Jurkat, Clone E6-1 (cell line): ENCODE measurements around the gene CTDSP2.

Experiments
- DNase-seq: peaks from one replicate; pipeline ENCODE4 v3.0.0-alpha.2; 2011; ENCODE audit warnings: low read depth, low spot score
- H3K4me3 ChIP-seq: 2 replicates; pipeline ENCODE4 v1.5.1; 2011; ENCODE audit warnings: mild to moderate bottlenecking, low read length, control low read depth, moderate library complexity

The CTDSP2 gene

DNA sequence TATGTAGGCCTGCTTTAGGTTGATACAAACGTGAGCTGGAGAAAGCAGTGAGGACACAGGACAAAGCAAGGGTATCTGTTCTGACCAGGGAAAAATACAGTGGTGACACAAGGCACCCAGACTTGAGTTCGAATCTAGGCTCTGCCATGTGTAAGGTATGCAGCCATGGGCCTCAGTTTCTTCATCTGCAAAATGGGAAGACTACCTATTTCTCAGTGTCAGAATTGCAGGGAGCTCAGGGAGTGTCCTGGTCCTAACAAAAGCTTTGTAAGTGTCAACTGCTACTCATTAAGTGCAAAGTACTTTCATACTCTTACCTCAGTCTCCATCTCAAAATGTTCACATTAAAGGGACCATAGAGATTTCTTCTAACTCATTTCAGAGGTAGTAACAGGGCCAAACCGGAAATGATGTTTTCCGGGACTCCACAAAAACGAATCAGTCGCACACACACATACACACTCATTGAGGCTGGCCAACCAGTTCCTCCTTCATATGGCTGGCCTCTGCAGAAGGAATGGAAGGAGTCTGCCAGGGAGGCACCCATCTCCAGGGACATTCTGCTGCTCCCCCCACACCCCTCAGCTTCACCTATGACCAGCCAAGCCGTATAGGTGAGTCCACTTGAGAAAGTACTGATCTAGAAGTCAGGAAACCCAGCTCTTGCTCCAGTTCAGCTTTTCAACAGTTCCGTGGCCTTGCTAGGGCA lies 7.8 kb downstream of the CTDSP2 start:
- H3K4me3 ChIP-seq, result no peak overlapping the region
- peak; percentile 21 for DNase-seq

DNA sequence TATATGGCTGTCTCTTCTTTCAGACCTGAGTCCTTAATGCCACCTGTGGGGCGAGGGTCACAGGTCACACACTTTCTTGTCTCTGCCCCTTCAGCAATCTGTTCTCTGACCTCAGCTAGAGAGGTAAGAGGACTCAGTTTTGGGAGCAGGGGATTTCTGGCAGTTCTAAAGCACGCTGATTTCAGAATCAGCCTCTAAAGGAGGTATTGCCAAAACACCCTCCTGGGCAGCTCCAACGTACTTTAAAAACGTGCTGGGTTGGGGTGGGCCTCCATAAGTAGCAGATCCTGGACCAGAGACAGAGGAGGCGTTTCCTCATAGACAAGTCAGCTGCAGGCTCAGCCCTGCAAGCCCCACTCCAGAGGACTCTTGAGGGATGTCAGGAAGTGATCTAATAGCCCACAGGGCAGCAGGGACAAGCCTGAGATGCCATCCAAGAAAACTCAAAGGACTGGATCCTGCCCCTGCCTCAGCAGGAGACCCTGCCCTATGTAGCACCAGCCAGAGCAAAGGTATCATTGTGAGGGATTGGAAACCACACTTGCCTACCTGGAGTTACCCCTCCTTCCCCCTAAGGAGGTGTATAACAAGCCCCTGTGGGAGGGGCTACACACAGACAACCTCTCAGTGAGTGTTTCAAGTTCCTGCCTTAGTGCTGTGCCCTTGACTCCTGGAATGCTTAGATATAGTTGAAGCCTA lies 8.5 kb downstream of the CTDSP2 start:
- peak; percentile 23 for DNase-seq
- H3K4me3 ChIP-seq, result no peak overlapping the region

DNA sequence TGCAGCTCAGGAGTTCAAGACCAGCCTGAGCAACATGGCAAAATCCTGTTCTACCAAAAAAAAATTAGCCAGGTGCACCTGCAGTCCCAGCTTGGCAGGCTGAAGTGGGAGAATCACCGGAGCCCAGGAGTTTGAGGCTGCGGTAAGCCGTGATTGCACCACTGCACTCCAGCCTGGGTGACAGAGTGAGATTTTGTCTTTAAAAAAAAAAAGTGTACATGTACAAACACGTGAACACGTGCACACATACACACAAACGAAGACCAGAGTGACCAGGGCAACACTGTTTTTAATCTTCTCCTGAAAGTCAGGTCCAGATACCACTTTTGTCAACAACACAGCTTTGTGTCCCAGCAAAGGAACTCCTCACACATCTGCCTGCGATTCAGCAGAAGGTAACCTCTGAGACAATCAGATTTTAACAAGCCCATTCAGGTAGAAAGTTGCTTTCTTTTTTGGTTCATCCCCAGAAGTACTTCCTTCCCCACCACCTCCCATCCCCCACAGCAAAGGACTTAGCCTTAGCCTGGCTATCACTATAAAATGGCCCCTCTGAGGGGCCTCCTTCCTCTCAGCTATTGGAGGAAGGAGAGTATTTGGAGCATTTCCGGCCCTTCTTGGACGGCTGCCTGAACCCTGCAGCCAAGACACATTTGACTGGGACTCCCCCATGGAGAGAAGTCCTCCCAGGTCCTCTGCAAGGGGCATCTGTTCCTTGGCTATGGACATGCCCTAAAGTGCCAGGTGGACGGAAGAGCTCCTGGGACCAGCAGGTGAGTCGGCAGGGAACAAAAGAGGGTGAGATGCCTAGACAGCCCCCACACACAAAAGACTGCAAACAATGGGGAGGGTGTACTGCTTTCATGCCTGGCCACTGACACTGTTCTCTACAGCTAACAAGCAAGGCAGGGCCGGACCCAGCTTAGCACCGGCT lies 9.8 kb downstream of the CTDSP2 start:
- no peak overlapping the region for H3K4me3 ChIP-seq
- peak; percentile 37 for DNase-seq

DNA sequence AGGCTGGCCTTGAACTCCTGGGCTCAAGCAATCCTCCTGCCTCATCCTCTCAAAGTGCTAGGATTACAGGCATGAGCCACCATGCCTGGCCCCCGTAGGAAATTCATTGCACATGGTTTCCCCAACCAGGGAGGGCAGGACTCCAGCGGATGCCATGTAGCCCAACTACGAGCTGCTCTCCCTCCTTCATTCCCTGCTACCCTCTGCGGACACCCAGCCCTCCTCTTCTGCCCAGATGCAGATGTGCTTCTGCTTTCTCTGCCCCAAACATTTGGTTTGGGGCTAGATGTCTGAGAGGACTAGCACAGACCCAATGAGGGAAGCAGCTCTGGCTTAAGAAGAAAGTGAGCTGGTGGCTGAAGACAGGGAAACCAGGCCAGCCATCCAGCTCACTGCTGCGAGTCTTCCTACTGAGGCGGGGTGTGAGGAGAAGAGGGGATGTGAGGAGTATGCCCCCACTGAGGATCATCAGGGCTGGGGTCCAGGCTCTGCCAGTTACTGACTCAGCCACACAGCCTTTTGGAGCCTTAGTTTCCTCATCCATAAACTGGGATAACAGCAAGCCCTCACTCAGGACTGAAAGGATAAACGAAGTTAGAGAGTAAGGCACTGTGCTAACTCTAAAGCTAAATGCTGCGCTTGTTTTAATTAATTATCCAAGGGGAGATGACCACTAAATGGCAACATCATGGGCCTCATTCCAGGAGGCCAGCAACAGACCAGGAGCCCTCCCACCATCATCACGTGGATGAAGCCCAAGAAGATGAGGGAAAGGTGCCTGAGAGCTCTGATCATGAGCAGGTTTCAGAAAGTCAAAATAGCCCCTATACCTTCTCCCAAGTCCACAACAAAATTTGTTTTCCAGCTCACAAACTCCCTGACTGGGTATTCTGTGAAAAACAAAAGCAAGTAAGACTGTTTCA lies 10.9 kb downstream of the CTDSP2 start:
- no peak overlapping the region for H3K4me3 ChIP-seq
- DNase-seq, result no peak

DNA sequence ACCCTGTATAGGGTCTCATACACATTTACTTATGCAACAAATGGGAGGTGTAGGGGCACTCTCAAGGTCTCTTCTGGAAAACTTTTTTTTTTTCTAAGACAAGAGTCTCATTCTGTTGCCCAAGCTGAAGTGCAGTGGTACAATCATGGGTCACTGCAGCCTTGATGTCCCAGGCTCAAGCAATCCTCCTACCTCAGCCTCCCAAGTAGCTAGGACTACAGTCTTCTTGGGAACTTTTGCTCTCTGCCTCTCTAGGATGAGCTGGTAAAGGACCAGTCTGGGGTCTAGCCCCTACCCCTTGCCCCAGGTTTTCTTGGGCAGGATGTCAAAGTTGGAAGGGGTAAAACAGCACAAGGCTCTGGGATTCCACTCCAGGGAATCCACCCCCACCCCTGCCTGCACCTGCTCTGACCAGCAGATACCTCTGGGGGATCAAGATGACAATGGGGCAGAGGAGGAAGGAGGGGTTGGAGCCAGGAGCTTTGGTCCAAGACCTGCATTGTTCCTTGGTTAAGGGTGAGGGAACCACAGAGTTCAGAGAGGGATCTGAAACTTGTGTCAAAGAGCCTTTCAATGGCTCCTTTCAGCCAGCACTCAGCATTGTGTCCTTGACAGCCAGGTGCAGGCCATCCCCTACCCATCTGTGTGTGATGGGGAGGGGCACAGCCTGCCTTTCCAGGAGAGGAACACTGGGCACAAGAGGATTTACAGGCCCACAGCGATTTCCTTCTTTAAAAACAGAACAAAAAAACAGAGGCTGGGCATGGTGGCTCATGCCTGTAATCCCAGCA lies 12.2 kb downstream of the CTDSP2 start:
- no peak overlapping the region for H3K4me3 ChIP-seq
- DNase-seq, result no peak

DNA sequence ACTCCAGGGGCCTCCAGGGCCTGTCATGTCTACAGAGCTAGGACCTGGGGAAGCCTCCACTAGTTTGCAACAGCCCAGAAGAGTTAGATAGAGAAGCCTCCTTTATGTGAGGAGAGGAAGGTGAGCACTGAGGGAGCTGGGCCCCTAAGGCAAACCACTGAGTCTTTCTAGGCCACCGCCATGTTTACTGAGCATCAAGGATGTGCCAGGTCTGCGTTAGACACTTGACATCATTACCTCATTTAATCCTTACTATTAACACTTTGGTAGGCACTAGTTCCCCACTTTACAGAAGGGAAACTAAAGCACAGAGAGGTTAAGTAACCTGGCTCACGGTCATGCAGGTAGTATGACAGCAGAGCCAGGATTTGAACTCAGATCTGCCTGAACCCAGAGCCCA lies 12.9 kb downstream of the CTDSP2 start:
- DNase-seq, result no peak
- no peak overlapping the region for H3K4me3 ChIP-seq

DNA sequence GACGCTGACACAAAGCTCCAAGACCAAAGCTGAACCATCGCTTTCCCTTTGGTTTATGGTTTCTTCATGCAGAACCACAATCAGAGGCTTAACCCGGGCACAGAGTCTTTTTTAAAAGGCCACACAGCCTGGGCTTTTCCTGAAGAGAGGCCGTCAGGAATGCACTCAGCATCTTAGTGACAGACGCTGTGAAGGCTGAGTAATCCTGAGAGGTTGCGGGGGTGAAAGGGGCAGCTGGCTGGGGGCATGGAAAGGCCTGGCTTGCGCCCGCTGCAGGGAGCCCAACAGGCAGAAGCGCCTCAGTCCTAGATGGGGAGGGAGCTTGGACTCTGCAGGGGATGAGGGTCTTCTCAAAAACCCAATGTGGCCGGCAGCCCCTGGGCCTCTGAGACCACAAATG lies 13.6 kb downstream of the CTDSP2 start:
- H3K4me3 ChIP-seq, result no peak overlapping the region
- DNase-seq, result no peak

DNA sequence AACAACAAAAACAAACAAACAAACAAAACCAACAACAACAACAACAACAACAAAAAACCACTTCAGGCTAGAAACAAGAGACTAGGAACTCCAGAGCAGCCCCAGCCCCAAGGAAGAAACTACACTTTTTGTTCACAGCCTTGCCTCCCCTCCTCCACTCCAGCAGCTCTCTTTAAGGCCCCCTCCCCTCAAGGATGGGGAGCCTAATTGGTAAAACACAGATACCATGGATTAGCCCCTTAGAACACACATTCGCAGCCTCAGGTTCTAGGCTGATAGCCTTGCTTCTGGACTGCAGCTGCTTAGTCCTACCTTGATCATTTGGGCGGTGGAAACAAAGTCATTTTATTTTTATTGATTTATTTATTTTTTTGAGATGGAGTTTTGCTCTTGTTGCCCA lies 16.1 kb downstream of the CTDSP2 start:
- H3K4me3 ChIP-seq, result no peak overlapping the region
- DNase-seq, result no peak

DNA sequence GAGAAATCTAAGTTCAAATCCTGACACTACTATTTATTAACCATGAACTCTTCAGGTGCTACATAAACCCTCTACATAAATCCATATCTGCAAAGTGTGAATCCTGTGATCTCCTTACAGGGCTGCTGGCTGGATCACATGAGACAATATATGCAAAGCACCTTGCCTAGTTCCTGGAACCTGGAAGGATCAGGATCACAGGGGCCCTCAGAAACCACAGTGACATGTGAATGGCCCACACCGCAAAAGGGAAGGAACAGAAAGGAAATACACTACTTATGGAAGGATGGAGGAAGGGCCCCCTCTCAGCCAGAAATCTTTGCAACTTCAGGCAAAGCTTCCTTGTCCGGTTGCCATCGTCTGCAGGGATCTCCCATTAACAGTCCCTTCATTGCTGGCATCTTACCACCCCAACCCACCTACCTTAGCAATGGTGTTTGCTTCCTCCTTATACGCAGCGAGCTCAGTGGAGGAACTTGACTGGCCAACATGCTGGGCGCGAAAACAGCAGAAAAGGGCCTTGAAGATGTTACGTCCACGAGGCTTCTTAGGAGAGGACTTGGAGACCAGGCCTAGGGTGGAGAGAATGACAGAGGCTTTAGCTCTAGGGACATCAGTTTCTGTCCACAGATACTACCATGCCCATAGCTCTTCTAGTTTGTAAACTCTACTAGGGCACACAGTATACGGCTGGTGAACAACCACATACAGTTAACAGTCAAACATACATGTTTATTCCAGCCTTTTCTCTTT lies 17.3 kb downstream of the CTDSP2 start:
- H3K4me3 ChIP-seq, result no peak overlapping the region
- no peak for DNase-seq

DNA sequence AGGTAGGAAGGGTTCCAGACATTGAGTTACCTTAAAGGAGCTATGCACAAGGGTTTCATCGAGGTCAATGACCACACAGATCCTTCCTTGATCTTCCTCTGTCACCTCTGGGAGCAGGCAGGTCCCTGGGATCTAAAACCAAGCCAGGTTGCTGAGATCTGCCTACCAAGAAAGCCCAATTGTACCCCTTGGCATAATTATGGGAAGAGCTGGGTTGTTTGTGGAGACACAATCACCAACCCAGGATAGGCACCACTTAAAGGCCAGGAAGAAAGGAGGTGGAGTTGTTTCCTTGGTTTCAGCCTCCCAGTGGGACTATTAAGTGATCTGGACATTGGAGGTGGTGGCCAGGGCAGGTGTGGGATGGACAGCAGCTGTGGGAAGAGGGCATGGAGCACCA lies 19.6 kb downstream of the CTDSP2 start:
- no peak for DNase-seq
- no peak overlapping the region for H3K4me3 ChIP-seq

DNA sequence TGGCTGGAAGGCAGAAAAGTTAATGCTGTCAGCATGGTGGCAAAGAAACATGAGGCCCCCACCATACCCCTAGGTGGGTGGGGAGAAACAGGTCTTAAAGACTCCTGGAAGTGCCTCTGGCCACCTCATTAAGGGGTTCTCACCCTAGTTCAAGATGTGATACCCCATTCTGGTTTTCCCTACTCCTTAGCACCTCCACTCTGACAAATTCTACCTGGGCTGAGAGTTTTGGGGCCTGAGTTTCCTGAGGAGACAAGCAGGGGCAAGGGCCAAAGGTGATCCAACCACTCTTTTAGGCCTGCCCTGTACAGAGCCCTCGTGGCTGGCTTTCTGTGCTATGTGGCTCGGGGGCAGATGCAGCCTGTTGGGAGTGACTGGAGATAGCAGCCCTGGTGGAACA lies 20.1 kb downstream of the CTDSP2 start:
- no peak for DNase-seq
- no peak overlapping the region for H3K4me3 ChIP-seq

DNA sequence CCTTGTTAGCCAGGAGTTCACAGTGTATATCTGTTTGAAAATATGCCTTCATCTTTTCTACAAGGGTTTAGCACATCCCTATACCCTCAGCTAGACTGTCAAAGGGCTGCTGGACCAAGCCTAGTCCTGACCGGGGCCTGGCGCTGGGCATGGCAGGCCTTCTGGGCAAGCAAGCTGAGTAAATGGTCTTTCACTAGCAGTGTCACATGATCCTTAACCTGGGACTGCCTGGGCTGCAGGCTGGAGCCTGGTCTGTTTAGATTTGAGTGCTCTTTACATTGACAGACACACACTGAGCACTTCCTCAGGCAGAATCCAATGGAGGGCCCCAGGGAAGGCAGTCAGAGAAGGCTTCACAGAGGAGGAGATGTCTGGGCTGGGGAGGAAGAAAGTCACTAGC lies 21.1 kb downstream of the CTDSP2 start:
- DNase-seq, result no peak
- no peak overlapping the region for H3K4me3 ChIP-seq

DNA sequence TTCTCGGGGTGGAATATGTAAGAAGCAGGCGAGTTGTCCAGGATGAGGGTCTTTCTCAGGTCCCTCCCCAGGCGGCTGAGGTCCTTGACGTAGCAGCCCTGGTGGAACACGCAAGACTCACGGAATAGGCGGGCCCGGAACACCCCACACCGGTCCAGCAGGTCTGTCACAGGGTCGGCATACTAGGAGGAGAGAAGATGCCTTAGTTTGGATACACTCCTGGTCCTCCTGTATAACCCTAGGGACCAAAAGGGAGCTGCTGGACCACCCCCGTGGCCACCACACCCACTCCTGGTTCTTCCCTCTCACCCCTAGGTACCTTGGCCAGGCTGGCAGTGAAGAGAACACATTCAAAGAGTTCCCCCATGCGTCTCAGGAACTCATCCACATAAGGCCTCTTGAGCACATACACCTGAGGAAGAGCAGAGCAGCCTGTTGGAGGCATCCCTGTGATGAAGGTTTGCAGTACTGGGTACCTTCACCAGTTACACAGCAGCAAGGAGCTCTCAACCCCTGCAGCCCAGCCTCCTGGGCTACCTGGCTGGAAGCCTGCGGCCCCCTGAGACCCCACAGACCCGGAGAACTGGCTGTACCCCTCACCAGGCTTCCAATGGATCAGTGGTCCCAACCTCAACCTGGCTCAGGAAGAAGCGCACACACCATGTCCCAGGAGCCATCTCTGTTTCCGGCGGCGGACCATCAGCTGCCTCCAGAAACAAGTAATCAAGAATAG lies 22.5 kb downstream of the CTDSP2 start:
- H3K4me3 ChIP-seq, result no peak overlapping the region
- DNase-seq, result no peak

DNA sequence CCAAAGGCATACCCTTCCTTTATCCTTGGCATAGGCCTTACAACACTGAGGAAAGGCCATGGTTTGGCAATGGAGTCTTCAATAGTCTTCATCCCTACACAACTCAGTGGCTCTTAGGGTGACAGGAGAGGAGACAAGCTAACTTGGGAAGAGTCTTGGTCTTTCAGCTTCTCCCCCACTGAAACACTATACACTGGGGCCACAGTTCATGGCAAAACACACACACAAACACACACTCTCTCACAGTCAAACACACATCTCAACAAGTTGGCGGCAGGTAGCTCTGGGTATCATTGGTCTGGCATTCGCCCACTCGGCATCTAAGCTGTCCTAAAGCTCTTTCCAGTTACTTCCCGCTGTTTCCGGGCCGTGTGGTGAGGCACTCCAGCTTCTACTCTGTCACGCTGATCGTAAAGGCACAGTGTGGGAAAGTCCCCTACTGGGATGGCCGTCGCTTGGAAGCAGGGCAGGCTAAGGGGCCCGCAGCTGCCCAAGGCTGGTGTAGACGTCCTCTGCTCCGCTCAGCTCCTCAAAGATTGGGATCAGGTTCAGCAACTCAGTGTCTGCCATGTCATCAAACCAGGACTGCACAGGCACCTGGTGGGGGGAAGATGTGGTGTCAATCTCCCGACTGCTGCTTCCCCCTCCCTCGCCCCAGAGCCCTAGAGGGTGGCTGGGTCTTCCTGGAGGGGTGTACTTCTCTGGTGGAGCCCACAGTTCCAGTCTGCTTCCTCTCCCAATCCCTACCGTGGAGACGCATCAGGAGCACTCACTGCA lies 23.2 kb downstream of the CTDSP2 start:
- no peak for DNase-seq
- H3K4me3 ChIP-seq, result no peak overlapping the region

DNA sequence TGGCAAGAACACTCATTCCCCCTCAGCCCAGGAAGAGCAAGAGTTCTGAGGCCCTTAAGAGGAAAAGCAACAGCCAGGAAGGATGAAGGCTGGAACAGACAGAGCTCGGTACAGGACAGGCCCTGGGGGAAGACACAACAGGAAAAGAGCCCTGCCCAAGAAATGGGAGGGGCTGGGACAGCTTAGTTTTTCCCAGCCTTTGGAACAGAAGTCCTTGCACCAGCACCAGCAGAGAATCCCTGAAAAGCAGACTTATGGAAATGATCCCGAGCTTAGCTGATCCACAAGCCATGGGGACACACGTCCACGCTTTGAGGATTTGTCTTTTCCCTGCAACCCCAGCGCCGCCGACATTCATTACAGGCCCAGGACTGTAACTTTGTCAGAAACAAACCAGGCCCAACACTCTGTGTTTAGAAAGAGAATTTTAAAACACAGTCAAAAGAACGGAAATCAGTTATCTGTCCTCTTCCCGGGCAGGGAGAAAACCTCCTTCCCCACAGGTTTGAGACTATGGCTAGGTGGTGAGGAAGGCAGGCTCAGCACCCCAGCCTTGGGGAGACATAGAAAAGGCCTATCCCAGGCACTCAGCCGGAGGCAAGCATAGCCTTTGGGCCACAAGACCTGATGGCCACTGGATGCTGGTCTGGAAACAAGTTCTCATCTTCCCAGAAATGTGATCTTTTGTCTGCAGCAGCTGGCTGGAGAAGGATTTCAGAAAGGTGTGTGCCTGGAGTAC lies 24.0 kb downstream of the CTDSP2 start:
- no peak overlapping the region for H3K4me3 ChIP-seq

More for the DNA sequence above, 24.0 kb downstream of the CTDSP2 start:
- no peak for DNase-seq
